ENCODE data around the gene CSK. TPM values are rescaled to one million over a fixed set of nuclear protein-coding genes. Genes with fewer than 3 reads are reported as not detected.

The CSK gene
- total RNA-seq, 2 experiments from 2014 or later, result 112 to 355 TPM

DNA sequence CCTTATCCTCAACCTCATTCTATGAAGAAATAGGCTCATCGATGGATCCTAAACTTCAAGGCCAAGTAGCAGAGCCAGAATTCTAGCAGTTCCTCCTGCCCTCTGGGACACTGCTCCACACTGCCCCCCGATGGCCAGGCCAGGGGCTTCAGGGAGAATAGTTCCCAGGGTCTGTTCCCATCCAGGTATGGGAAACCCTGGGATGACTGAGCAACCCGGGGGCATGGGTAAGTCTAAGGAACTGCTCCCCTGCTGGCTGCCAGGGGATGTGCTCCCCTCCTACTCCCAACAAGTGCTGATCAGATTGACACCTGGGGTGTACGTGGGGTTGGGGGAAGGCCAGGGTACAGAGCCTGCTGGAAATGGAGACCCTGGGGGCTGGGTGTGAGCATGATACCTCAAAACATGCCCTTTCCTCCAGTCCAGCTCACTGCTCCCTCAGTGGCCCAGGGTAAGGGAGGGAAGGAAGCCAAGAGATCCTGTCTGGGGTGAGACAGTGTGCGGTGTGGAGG, 53.5 kb downstream of the CSK start:
- no peaks in the 10 kb centered on the region for H3K9me3 ChIP-seq (ENCODE audit: low read length)
- H3K36me3 ChIP-seq (ENCODE audit: insufficient read depth, low read length), result peaks cover 2% of the 10 kb centered on the region; the same call in 1 of the 2 replicates
- intact Hi-C loops (cut with micrococcal nuclease; ENCODE audit: unreplicated experiment), result loop anchor here (1.0 kb wide), 2 partner anchors 64 to 200 kb away; no protein-coding TSS in a partner anchor
- H3K79me2 ChIP-seq (ENCODE audit: insufficient read depth, low read depth, low read length), result no peaks in the 10 kb centered on the region
- no peaks in the 10 kb centered on the region for H3K9me2 ChIP-seq (ENCODE audit: insufficient read depth, low read length)
- no peak overlapping the region for H3K27ac ChIP-seq (ENCODE audit: low read depth, low read length, poor library complexity, severe bottlenecking)
- no peaks in the 10 kb centered on the region for H4K20me1 ChIP-seq (ENCODE audit: insufficient read depth, low read length)
- no TSS peak for BruUV-seq (replicated peaks)
- no peak overlapping the region for H3K4me3 ChIP-seq (ENCODE audit: low read depth, low read length, poor library complexity, severe bottlenecking)
- TF ChIP-seq EZH2phosphoT487 (IDR thresholded peaks at IDR 0.05; ENCODE audit: borderline replicate concordance, low read depth, low read length), result no peak
- TF ChIP-seq, protein P1, sequence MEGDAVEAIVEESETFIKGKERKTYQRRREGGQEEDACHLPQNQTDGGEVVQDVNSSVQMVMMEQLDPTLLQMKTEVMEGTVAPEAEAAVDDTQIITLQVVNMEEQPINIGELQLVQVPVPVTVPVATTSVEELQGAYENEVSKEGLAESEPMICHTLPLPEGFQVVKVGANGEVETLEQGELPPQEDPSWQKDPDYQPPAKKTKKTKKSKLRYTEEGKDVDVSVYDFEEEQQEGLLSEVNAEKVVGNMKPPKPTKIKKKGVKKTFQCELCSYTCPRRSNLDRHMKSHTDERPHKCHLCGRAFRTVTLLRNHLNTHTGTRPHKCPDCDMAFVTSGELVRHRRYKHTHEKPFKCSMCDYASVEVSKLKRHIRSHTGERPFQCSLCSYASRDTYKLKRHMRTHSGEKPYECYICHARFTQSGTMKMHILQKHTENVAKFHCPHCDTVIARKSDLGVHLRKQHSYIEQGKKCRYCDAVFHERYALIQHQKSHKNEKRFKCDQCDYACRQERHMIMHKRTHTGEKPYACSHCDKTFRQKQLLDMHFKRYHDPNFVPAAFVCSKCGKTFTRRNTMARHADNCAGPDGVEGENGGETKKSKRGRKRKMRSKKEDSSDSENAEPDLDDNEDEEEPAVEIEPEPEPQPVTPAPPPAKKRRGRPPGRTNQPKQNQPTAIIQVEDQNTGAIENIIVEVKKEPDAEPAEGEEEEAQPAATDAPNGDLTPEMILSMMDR (conservative IDR thresholded peaks at IDR 0.05; ENCODE audit: low read length), result peak; percentile 93
- peak; percentile 53 for DNase-seq (ENCODE audit: low spot score)
- ChIA-PET CTCF (ENCODE audit: unreplicated experiment) (no interaction called here), POLR2A (no interaction called here)
- peaks cover 23% of the 10 kb centered on the region for H3K4me1 ChIP-seq (ENCODE audit: insufficient read depth, low read length, poor library complexity, severe bottlenecking)
- no peak overlapping the region for H2AFZ ChIP-seq (ENCODE audit: low read length)
- H3K4me2 ChIP-seq (ENCODE audit: low read length), result no peak overlapping the region

DNA sequence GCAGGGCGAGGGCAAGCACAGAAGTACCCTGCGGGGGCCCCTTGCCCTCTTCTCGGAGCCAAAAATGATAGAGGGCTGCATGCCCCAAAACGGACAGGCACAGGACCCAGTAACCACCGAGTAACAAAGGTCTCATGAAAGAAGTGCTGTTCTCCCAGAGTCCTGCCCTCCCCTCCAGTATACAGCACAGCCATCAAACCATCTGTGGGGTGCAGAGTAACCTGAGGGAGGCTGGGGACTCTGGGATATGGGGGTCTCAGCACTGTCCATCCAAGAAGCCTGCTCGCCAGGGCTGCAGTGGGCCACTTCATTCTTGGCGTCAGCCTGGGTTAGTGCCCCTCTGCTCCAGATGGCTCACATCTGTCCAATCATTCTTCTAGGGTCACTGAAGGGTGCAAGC, 55.0 kb downstream of the CSK start:
- intact Hi-C loops (cut with micrococcal nuclease; ENCODE audit: unreplicated experiment), result no loop called here
- H3K36me3 ChIP-seq (ENCODE audit: insufficient read depth, low read length), result peaks cover 2% of the 10 kb centered on the region; the same call in 1 of the 2 replicates
- H3K27ac ChIP-seq (ENCODE audit: low read depth, low read length, poor library complexity, severe bottlenecking), result no peak overlapping the region
- BruUV-seq (replicated peaks), result no TSS peak
- H3K4me2 ChIP-seq (ENCODE audit: low read length), result no peak overlapping the region
- TF ChIP-seq, protein P1 (conservative IDR thresholded peaks at IDR 0.05; ENCODE audit: low read length), result no peak
- TF ChIP-seq EZH2phosphoT487 (IDR thresholded peaks at IDR 0.05; ENCODE audit: borderline replicate concordance, low read depth, low read length), result no peak
- H3K4me3 ChIP-seq (ENCODE audit: low read depth, low read length, poor library complexity, severe bottlenecking), result no peak overlapping the region
- no peaks in the 10 kb centered on the region for H3K79me2 ChIP-seq (ENCODE audit: insufficient read depth, low read depth, low read length)
- POLR2A ChIA-PET, result interaction anchor here (0.6 kb wide), 1 partner anchor 40 kb away, joined by 3 read pairs; no protein-coding TSS in a partner anchor
- CTCF ChIA-PET (ENCODE audit: unreplicated experiment), result no interaction called here
- no peak for DNase-seq (ENCODE audit: low spot score)
- H3K4me1 ChIP-seq (ENCODE audit: insufficient read depth, low read length, poor library complexity, severe bottlenecking), result peaks cover 26% of the 10 kb centered on the region
- H4K20me1 ChIP-seq (ENCODE audit: insufficient read depth, low read length), result no peaks in the 10 kb centered on the region
- H3K9me2 ChIP-seq (ENCODE audit: insufficient read depth, low read length), result no peaks in the 10 kb centered on the region
- no peaks in the 10 kb centered on the region for H3K9me3 ChIP-seq (ENCODE audit: low read length)
- H2AFZ ChIP-seq (ENCODE audit: low read length), result no peak overlapping the region

DNA sequence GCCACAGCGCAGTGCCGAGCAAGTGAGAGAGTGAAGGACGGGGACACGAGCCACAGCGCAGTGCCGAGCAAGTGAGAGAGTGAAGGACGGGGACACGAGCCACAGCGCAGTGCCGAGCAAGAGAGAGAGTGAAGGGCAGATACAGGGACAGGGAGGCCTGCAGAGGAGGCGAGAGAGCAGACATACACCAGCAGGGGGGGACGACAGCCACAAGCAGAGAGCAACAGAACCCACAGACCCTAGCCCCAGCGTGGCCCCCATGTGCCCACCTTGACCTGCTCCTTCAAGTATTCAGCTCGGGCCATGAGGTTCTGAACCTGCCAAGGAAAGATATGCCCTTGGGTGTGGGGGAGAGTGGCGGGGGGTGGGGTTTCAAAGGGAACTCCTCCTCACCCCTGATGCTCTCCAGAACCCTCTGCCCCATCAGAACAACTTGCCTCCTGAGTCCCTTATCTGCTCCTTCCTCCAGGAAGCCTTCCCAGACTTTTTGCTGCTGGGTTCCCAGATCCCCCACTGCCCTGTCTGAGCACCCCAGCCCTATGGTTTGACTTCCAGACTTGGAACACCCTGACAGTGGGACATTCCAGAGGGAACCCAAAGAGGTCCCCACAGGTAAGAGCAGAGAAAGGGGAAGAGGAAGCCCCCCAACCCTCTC, 55.7 kb downstream of the CSK start:
- BruUV-seq (replicated peaks), result no TSS peak
- Histone ChIP-seq H3K9me3 (ENCODE audit: low read length) (no peaks in the 10 kb centered on the region), H3K36me3 (ENCODE audit: insufficient read depth, low read length) (peaks cover 2% of the 10 kb centered on the region; the same call in 1 of the 2 replicates), H3K4me1 (ENCODE audit: insufficient read depth, low read length, poor library complexity, severe bottlenecking) (peaks cover 26% of the 10 kb centered on the region), H3K9me2 (ENCODE audit: insufficient read depth, low read length) (no peaks in the 10 kb centered on the region), H3K4me3 (ENCODE audit: low read depth, low read length, poor library complexity, severe bottlenecking) (no peak overlapping the region), H4K20me1 (ENCODE audit: insufficient read depth, low read length) (no peaks in the 10 kb centered on the region), H3K27ac (ENCODE audit: low read depth, low read length, poor library complexity, severe bottlenecking) (no peak overlapping the region), H3K4me2 (ENCODE audit: low read length) (no peak overlapping the region), H2AFZ (ENCODE audit: low read length) (no peak overlapping the region), H3K79me2 (ENCODE audit: insufficient read depth, low read depth, low read length) (no peaks in the 10 kb centered on the region)
- DNase-seq (ENCODE audit: low spot score), result no peak
- POLR2A ChIA-PET, result interaction anchor here (0.6 kb wide), 1 partner anchor 18 kb away, joined by 3 read pairs; no protein-coding TSS in a partner anchor
- CTCF ChIA-PET (ENCODE audit: unreplicated experiment), result interaction anchor here (0.6 kb wide), 1 partner anchor 199 kb away, joined by 3 read pairs; no protein-coding TSS in a partner anchor
- intact Hi-C loops (cut with micrococcal nuclease; ENCODE audit: unreplicated experiment), result no loop called here
- TF ChIP-seq, protein P1 (conservative IDR thresholded peaks at IDR 0.05; ENCODE audit: low read length), result no peak
- TF ChIP-seq EZH2phosphoT487 (IDR thresholded peaks at IDR 0.05; ENCODE audit: borderline replicate concordance, low read depth, low read length), result no peak

All from OCI-LY7 (cell line).